GM12892 (cell line): ENCODE measurements around the gene ADAMTSL4.
"Not testable (repeated sequence)": the region's sequence is repeated elsewhere in the genome, so short reads cannot be mapped to it uniquely, and the experiment has no call there.

Experiments used
- DNase-seq: peaks from one replicate; pipeline ENCODE4 v3.0.0; 2011; ENCODE audit not compliant: insufficient read length
- FAIRE-seq: peaks from 2 replicates; lab custom pipeline; 2011; peaks lifted over from hg19 to GRCh38; lab: Jason Lieb, UNC
- POLR2A ChIP-seq: IDR thresholded peaks from 2 replicates; pipeline ENCODE4 v1.6.1; 2011; ENCODE audit warnings: low read depth, low read length, control low read depth
- POLR2AphosphoS5 ChIP-seq: IDR thresholded peaks from 2 replicates; pipeline ENCODE4 v1.6.1; 2011; ENCODE audit warnings: low read depth, low read length, control low read depth
- TAF1 ChIP-seq: IDR thresholded peaks from 2 replicates; pipeline ENCODE4 v1.6.1; 2011; ENCODE audit warnings: low read depth, mild to moderate bottlenecking, control low read depth, low read length, borderline replicate concordance

The ADAMTSL4 gene

GRCh38 chr1:150559656-150560010, 10.4 kb downstream of the ADAMTSL4 start:
- FAIRE-seq: no peak
- no peak for DNase-seq
- TF ChIP-seq POLR2A (no peak), TAF1 (no peak), POLR2AphosphoS5 (no peak)

- FAIRE-seq: peak; percentile 92
- no peak for TF ChIP-seq POLR2AphosphoS5
- no peak for TF ChIP-seq TAF1
- no peak for TF ChIP-seq POLR2A
- DNase-seq: peak; percentile 86
Observed at GRCh38 chr1:150560011-150560438, 10.8 kb downstream of the ADAMTSL4 start.

GRCh38 chr1:150560576-150561253, 11.5 kb downstream of the ADAMTSL4 start:
- FAIRE-seq (peak; percentile 60), DNase-seq (peak; percentile 72)
- TF ChIP-seq POLR2AphosphoS5 (peak; percentile 21; the same call in 1 of the 2 replicates), TAF1 (no peak)

GRCh38 chr1:150561254-150561973, 12.2 kb downstream of the ADAMTSL4 start:
- peak; percentile 14; the same call in 1 of the 2 replicates for TF ChIP-seq POLR2AphosphoS5
- no peak for TF ChIP-seq TAF1
- TF ChIP-seq POLR2A: no peak; the same call in 1 of the 2 replicates
- peak; percentile 73 for FAIRE-seq
- DNase-seq: peak; percentile 54

GRCh38 chr1:150561974-150562445, 12.8 kb downstream of the ADAMTSL4 start:
- DNase-seq (peak; percentile 69), FAIRE-seq (peak; percentile 87)
- TF ChIP-seq POLR2AphosphoS5 (peak; percentile 18; the same call in 1 of the 2 replicates), TAF1 (no peak), POLR2A (peak; percentile 55; the same call in 1 of the 2 replicates)

- peak; percentile 94 for FAIRE-seq
- TF ChIP-seq POLR2A (0 out of 2 replicates have a peak, but pooled peaks have one; percentile 46), TAF1 (peak; percentile 64; the same call in 1 of the 2 replicates), POLR2AphosphoS5 (peak; percentile 60)
- peak; percentile 65 for DNase-seq
Observed at GRCh38 chr1:150562446-150563339, 13.5 kb downstream of the ADAMTSL4 start.

- peak; percentile 40; the same call in 1 of the 2 replicates for TF ChIP-seq POLR2A
- TF ChIP-seq POLR2AphosphoS5: no peak; the same call in 1 of the 2 replicates
- no peak for DNase-seq
- FAIRE-seq: peak; percentile 87
Observed at GRCh38 chr1:150563340-150564038, 14.3 kb downstream of the ADAMTSL4 start.

GRCh38 chr1:150564051-150564991, 15.1 kb downstream of the ADAMTSL4 start:
- TF ChIP-seq TAF1 (no peak), POLR2AphosphoS5 (no peak), POLR2A (no peak)
- DNase-seq (no peak), FAIRE-seq (no peak)

- not testable (repeated sequence) for DNase-seq, FAIRE-seq
Observed at GRCh38 chr1:150565240-150565991, 16.2 kb downstream of the ADAMTSL4 start.

GRCh38 chr1:150566589-150567340, 17.6 kb downstream of the ADAMTSL4 start:
- no peak for TF ChIP-seq POLR2AphosphoS5
- peak; percentile 37; the same call in 1 of the 2 replicates for TF ChIP-seq POLR2A
- TF ChIP-seq TAF1: no peak
- FAIRE-seq (no peak), DNase-seq (no peak)
